HepG2 (cell line): ENCODE results near the gene KRT7. TPM values are rescaled to one million over a fixed set of nuclear protein-coding genes. Genes with fewer than 3 reads are reported as not detected.

ENCODE experiments used
- FOSL2 ChIP-seq: sonication (generic); formaldehyde crosslinking; IDR thresholded peaks from 2 replicates; pipeline ENCODE4 v1.4.0; 2020; ENCODE audit warnings: missing genetic modification reagents
- KDM1A ChIP-seq: IDR thresholded peaks from 2 replicates; pipeline ENCODE4 v1.6.1; 2016; ENCODE audit warnings: missing compliant biosample characterization
- KLF11 ChIP-seq: IDR thresholded peaks from 2 replicates; pipeline ENCODE4 v1.6.1; 2016; ENCODE audit warnings: missing compliant biosample characterization
- PRPF4 ChIP-seq: fragments of 200-400 bp; formaldehyde crosslinking; IDR thresholded peaks from 2 replicates; pipeline ENCODE4 v1.6.1; 2016; ENCODE audit warnings: low read length, low read depth; ENCODE audit not compliant: poor library complexity, severe bottlenecking
- ZNF350 ChIP-seq: sonication (generic); formaldehyde crosslinking; IDR thresholded peaks from 2 replicates; pipeline ENCODE4 v1.4.0; 2020; ENCODE audit warnings: mild to moderate bottlenecking, low read depth, missing genetic modification reagents, borderline replicate concordance
- ZNF44 ChIP-seq: sonication (generic); formaldehyde crosslinking; IDR thresholded peaks from 2 replicates; pipeline ENCODE4 v1.5.1; 2020; ENCODE audit warnings: mild to moderate bottlenecking, missing genetic modification reagents
- polyA plus RNA-seq, 8 experiments: library from polyadenylated mRNA; depleted of rRNA in 3 of 8; stranded (reverse) in 7 of 8; unstranded in 1 of 8; fragments of >200 nt; fragmentation: Illumina TruSeq in 4 of 8; extraction: Trizol in 4 of 8; gene quantifications; 2 replicates each; pipeline versions ENCODE4 v1.2.1 to v1.2.3, GENCODE V29; 2011 to 2016; ENCODE audit warnings: low read depth in 4 of 8, missing spikeins in 1 of 8, mixed read lengths in 1 of 8; ENCODE audit not compliant: insufficient read depth in 1 of 8
- total RNA-seq, 5 experiments: library from RNA; depleted of rRNA; stranded (reverse); fragments of >200 nt; fragmentation: Illumina TruSeq; extraction: Trizol; gene quantifications; 2 replicates each; pipeline ENCODE4 v1.2.3, GENCODE V29; 2016; ENCODE audit warnings: low read depth in 1 of 5
- TF ChIP-seq, protein P1 (sequence below): sonication (generic); formaldehyde crosslinking; IDR thresholded peaks from 2 replicates; pipeline ENCODE4 v1.4.0; 2020; ENCODE audit warnings: mild to moderate bottlenecking, missing genetic modification reagents
- TF ChIP-seq, protein P2 (sequence below): sonication (generic); formaldehyde crosslinking; IDR thresholded peaks from 2 replicates; pipeline ENCODE4 v1.4.0; 2020; ENCODE audit warnings: missing genetic modification reagents
- TF ChIP-seq, protein P3 (sequence below): sonication (generic); formaldehyde crosslinking; IDR thresholded peaks from 2 replicates; pipeline ENCODE4 v1.5.0; 2020; ENCODE audit warnings: mild to moderate bottlenecking, missing genetic modification reagents, borderline replicate concordance
- TF ChIP-seq, protein P4 (sequence below), 2 experiments: sonication (generic) in 1 of 2; formaldehyde crosslinking in 1 of 2; IDR thresholded peaks; 2 replicates each; pipeline versions ENCODE4 v1.4.0 to v1.6.1; 2018 to 2020; ENCODE audit warnings: missing genetic modification reagents in 2 of 2, borderline replicate concordance in 1 of 2, low read depth in 1 of 2, mild to moderate bottlenecking in 1 of 2, missing biosample characterization in 1 of 2
- TF ChIP-seq, protein P5 (sequence below): sonication (generic); formaldehyde crosslinking; IDR thresholded peaks from 2 replicates; pipeline ENCODE4 v1.9.0; 2022; ENCODE audit warnings: missing genetic modification reagents, mild to moderate bottlenecking, borderline replicate concordance

The KRT7 gene
- total and polyA plus RNA-seq, 2 of the 13 experiments (the other 11 are each of a cell fraction or from before 2014, with no cell fraction given), result 0.83 TPM; not detected in 1

DNA sequence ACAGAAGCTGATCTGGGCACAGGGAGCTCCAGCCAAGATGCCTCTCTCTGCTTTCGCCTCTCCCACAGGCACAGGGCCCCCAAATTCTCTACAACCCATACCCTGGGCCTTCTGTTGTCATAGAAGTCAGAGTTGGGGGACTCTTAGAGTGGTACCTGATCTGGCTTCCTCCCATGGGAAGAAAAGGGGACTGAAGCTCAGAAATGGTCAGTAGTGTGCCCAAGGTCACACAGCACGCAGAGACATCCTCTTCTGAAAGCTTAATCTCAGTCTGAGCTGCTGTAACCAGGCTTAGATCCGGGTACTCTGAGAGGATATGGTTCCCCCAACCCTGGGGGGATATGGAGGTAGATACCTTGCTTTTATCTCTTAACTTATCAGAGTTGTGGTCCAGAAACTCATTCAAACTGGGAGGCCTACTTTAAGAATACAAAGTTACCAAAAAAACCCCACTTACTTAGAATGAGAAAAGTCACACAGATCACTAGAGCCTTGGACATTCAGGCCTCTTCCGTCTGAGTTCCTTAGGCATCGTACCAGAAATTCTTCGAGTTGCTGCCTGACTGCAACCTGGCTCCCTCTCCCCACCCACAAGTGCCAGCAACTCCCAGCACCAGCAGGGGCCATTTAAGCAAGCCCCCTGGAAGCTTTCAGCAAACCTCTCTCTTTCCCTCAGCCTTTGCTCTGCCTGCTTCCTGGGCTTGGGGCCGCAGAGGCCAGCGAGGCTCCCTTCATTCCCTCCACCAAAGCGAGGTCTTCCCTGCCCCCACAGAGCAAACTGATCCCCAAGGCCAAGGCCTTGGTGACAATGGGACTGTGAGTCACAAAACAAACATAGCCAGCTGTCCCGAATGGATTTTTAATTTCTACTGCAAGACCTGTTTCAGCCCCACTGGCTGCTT is 13.9 kb downstream of the KRT7 start (continued):
- TF ChIP-seq, protein P1, sequence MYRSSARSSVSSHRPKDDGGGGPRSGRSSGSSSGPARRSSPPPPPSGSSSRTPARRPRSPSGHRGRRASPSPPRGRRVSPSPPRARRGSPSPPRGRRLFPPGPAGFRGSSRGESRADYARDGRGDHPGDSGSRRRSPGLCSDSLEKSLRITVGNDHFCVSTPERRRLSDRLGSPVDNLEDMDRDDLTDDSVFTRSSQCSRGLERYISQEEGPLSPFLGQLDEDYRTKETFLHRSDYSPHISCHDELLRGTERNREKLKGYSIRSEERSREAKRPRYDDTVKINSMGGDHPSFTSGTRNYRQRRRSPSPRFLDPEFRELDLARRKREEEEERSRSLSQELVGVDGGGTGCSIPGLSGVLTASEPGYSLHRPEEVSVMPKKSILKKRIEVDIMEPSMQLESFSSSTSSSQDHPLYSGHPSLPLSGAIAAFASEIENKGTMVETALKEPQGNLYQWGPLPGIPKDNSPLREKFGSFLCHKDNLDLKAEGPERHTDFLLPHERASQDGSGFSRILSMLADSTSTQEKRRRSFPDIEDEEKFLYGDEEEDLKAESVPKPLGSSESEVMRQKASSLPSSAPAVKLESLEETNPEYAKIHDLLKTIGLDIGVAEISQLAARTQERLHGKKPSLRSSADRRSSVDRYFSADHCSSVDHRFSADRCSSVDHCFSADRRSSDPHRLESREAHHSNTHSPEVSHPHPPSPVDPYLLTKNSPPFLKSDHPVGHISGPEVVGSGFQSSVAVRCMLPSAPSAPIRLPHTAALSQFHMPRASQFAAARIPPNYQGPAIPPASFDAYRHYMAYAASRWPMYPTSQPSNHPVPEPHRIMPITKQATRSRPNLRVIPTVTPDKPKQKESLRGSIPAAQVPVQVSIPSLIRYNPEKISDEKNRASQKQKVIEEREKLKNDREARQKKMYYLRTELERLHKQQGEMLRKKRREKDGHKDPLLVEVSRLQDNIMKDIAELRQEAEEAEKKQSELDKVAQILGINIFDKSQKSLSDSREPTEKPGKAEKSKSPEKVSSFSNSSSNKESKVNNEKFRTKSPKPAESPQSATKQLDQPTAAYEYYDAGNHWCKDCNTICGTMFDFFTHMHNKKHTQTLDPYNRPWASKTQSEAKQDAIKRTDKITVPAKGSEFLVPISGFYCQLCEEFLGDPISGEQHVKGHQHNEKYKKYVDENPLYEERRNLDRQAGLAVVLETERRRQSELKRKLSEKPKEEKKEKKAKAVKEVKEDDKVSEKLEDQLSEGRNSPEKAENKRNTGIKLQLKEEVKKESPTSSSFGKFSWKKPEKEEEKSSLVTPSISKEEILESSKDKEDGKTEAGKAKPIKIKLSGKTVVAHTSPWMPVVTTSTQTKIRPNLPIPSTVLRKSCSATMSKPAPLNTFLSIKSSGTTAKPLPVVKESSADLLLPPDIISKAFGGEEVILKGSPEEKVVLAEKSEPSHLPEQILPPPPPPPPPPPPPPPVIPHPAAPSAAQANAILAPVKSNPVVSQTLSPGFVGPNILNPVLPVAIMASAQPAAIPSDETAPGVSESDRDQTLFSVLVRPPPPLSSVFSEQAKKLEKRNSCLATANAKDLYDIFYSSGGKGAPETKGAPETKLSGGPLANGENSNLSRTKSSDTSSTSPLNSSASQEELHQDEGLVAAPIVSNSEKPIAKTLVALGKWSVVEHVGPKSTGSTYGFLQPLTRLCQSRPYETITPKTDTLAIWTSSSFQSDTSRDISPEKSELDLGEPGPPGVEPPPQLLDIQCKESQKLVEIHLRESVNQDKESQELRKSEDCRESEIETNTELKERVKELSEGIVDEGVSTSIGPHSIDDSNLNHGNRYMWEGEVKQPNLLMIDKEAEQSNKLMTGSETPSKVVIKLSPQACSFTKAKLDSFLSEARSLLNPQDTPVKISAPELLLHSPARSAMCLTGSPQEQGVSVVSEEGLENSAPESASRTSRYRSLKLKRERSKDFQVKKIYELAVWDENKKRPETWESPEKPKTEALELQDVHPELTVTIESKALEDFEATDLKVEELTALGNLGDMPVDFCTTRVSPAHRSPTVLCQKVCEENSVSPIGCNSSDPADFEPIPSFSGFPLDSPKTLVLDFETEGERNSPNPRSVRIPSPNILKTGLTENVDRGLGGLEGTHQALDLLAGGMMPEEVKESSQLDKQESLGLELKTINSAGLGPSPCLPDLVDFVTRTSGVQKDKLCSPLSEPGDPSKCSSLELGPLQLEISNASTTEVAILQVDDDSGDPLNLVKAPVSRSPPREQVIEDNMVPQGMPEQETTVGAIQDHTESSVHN (CRISPR knock-in tag), result no peak
- TF ChIP-seq, protein P2, sequence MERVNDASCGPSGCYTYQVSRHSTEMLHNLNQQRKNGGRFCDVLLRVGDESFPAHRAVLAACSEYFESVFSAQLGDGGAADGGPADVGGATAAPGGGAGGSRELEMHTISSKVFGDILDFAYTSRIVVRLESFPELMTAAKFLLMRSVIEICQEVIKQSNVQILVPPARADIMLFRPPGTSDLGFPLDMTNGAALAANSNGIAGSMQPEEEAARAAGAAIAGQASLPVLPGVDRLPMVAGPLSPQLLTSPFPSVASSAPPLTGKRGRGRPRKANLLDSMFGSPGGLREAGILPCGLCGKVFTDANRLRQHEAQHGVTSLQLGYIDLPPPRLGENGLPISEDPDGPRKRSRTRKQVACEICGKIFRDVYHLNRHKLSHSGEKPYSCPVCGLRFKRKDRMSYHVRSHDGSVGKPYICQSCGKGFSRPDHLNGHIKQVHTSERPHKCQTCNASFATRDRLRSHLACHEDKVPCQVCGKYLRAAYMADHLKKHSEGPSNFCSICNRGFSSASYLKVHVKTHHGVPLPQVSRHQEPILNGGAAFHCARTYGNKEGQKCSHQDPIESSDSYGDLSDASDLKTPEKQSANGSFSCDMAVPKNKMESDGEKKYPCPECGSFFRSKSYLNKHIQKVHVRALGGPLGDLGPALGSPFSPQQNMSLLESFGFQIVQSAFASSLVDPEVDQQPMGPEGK (CRISPR knock-in tag), result peak; percentile 52
- TF ChIP-seq KDM1A (CRISPR knock-in tag) (no peak), KLF11 (no peak), FOSL2 (CRISPR knock-in tag) (peak; percentile 98), ZNF350 (CRISPR knock-in tag) (no peak), ZNF44 (CRISPR knock-in tag) (no peak), PRPF4 (no peak)
- TF ChIP-seq, protein P3, sequence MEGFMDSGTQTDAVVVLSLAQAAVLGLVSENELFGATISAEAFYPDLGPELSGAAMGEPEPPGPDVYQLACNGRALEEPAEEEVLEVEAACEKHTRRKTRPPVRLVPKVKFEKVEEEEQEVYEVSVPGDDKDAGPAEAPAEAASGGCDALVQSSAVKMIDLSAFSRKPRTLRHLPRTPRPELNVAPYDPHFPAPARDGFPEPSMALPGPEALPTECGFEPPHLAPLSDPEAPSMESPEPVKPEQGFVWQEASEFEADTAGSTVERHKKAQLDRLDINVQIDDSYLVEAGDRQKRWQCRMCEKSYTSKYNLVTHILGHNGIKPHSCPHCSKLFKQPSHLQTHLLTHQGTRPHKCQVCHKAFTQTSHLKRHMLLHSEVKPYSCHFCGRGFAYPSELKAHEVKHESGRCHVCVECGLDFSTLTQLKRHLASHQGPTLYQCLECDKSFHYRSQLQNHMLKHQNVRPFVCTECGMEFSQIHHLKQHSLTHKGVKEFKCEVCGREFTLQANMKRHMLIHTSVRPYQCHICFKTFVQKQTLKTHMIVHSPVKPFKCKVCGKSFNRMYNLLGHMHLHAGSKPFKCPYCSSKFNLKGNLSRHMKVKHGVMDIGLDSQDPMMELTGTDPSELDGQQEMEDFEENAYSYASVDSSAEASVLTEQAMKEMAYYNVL (CRISPR knock-in tag), result no peak
- TF ChIP-seq, protein P4, sequence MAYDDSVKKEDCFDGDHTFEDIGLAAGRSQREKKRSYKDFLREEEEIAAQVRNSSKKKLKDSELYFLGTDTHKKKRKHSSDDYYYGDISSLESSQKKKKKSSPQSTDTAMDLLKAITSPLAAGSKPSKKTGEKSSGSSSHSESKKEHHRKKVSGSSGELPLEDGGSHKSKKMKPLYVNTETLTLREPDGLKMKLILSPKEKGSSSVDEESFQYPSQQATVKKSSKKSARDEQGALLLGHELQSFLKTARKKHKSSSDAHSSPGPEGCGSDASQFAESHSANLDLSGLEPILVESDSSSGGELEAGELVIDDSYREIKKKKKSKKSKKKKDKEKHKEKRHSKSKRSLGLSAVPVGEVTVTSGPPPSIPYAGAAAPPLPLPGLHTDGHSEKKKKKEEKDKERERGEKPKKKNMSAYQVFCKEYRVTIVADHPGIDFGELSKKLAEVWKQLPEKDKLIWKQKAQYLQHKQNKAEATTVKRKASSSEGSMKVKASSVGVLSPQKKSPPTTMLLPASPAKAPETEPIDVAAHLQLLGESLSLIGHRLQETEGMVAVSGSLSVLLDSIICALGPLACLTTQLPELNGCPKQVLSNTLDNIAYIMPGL (CRISPR knock-in tag; IDR thresholded peaks at IDR 0.05; ENCODE audit: borderline replicate concordance in 1 of 2, low read depth in 1 of 2), result no peak
- TF ChIP-seq, protein P5, sequence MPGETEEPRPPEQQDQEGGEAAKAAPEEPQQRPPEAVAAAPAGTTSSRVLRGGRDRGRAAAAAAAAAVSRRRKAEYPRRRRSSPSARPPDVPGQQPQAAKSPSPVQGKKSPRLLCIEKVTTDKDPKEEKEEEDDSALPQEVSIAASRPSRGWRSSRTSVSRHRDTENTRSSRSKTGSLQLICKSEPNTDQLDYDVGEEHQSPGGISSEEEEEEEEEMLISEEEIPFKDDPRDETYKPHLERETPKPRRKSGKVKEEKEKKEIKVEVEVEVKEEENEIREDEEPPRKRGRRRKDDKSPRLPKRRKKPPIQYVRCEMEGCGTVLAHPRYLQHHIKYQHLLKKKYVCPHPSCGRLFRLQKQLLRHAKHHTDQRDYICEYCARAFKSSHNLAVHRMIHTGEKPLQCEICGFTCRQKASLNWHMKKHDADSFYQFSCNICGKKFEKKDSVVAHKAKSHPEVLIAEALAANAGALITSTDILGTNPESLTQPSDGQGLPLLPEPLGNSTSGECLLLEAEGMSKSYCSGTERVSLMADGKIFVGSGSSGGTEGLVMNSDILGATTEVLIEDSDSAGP (CRISPR knock-in tag), result no peak
